IgD-negative memory B cell (primary cell): ENCODE measurements around the gene LRRC4C. TPM values are rescaled to one million over a fixed set of nuclear protein-coding genes. Genes with fewer than 3 reads are reported as not detected.

ENCODE experiments used
- H3K27ac Mint-ChIP-seq, 3 donors: one replicate each; pipeline ENCODE4 v1.8.0; 2020 to 2022; ENCODE audit warnings: mild to moderate bottlenecking in 3 of 3, mixed read lengths in 3 of 3, moderate library complexity in 1 of 3
- H3K27me3 Mint-ChIP-seq: one replicate; pipeline ENCODE4 v1.8.0; 2021; ENCODE audit warnings: mixed read lengths
- H3K36me3 Mint-ChIP-seq: one replicate; pipeline ENCODE4 v1.8.0; 2020; ENCODE audit warnings: mild to moderate bottlenecking, mixed read lengths
- H3K4me1 Mint-ChIP-seq, 3 donors: one replicate each; pipeline ENCODE4 v1.8.0; 2020 to 2022; ENCODE audit warnings: mixed read lengths in 3 of 3, mild to moderate bottlenecking in 1 of 3
- H3K4me3 Mint-ChIP-seq, 4 donors: one replicate each; pipeline ENCODE4 v1.8.0; 2020 to 2022; ENCODE audit warnings: mild to moderate bottlenecking in 4 of 4, mixed read lengths in 4 of 4, moderate library complexity in 3 of 4
- H3K9me3 Mint-ChIP-seq, 3 donors: one replicate each; pipeline ENCODE4 v1.8.0; 2020 to 2021; ENCODE audit warnings: mixed read lengths in 3 of 3, mild to moderate bottlenecking in 1 of 3
- polyA plus RNA-seq: library from polyadenylated mRNA; unstranded; fragments of 300-500 nt; fragmentation: Illumina TruSeq; gene quantifications from one replicate; pipeline ENCODE4 v1.2.3, GENCODE V29; 2021

LRRC4C gene
- polyA plus RNA-seq, 1 donor from 2014 or later: not detected

DNA sequence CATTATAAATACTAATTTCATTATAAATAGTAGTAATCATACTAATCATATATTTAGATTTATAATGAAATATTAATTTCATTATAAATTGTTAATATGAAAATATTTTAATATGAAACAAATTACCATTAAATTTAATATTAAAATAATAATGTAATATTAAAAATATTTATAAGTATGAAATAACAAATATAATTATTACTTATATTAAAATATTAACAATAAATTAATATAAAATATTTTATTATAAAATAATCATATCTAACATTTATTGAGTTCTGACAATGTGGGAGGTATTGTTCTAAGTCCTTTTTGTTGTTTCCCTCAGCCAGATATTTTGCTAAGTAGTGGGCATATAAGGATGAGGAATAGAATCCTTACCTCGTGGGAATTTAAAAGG is 1341.4 kb downstream of the LRRC4C start:
- Mint-ChIP-seq H3K27ac (no peak overlapping the region), H3K4me3 (no peak overlapping the region), H3K27me3 (no peaks in the 10 kb centered on the region), H3K4me1 (peaks cover 0 to 2% (median 0%) of the 10 kb centered on the region in 3 donors), H3K36me3 (no peaks in the 10 kb centered on the region), H3K9me3 (peaks cover 2 to 5% (median 3%) of the 10 kb centered on the region in 3 donors)

DNA sequence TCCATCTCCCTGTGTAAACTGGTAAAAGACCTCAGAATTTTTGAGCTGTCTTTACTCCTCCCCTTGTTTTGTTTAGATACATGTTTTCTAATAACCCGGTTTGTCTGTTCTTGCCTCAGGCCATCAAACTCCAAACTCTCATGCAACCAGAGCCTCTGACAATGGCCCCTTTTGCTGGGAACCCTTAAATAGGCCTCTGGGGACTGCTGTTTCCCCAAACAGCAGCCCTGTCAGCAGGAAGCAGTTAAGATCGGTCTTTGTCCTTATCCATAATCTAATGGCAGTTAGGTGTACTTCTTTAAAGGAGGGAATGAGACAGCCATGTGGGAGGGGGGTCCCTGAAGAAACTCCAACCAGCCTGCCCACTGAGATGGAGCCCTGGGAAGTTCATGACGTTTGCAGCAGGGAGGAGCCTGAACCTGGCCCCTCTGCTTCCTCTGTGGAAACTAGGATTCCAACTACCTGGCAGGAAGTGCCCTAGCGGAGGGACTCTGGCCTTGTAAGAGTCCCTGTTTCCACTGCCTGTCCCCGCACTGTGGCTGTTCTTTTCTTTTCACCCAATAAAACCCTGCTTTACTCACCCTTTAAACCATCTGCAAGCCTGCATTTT is 1354.4 kb downstream of the LRRC4C start:
- no peaks in the 10 kb centered on the region for H3K27me3 Mint-ChIP-seq
- no peaks in the 10 kb centered on the region for H3K4me1 Mint-ChIP-seq
- H3K4me3 Mint-ChIP-seq: no peak overlapping the region
- H3K27ac Mint-ChIP-seq: no peak overlapping the region
- H3K36me3 Mint-ChIP-seq: no peaks in the 10 kb centered on the region
- H3K9me3 Mint-ChIP-seq: peaks cover 4 to 22% (median 5%) of the 10 kb centered on the region in 3 donors

DNA sequence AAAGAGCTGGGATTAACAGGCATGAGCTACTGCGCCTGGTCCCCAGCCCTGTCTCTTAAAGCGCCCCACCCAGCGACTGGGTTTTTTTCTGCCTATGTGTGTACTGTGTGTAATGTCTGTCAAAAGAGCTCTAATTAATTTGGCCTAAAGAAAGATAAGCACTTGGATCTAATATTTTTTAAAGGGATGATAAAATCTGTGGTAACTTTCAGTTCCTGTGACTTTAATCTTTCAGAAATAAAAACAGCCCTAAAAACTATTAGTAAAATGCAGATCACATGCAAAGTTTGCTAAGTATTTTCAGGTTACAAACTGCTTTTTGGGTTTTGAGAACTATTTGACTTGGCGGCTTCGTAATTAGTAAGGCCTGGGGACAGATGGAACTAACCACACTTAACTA is 1358.7 kb downstream of the LRRC4C start:
- Mint-ChIP-seq H3K4me3 (no peak overlapping the region), H3K27me3 (no peaks in the 10 kb centered on the region), H3K36me3 (no peaks in the 10 kb centered on the region), H3K4me1 (no peaks in the 10 kb centered on the region), H3K27ac (no peak overlapping the region), H3K9me3 (peaks cover 0 to 17% (median 3%) of the 10 kb centered on the region in 3 donors)

DNA sequence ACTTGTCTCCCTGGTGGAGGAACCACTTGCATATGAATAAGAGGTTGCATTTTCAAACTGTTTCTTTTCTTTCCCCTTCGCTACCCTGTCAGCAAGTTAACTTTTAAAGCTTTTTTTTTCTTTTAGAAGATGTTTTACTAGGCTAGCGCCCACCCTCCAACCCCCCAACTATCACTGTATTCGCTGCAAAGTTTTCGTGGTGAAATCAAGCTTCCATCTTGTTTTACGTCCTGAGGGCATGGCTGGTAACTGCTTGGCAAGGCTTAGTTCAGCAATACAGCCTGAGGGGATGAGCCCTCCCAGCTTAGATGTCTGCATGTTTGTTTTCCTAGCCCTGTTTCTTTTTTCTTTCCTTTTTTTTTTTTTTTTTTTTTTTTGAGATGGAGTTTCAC is 1359.3 kb downstream of the LRRC4C start:
- Mint-ChIP-seq H3K4me3 (no peak overlapping the region), H3K27ac (no peak overlapping the region), H3K36me3 (no peaks in the 10 kb centered on the region), H3K9me3 (peaks cover 0 to 12% (median 3%) of the 10 kb centered on the region in 3 donors), H3K4me1 (no peaks in the 10 kb centered on the region), H3K27me3 (no peaks in the 10 kb centered on the region)

DNA sequence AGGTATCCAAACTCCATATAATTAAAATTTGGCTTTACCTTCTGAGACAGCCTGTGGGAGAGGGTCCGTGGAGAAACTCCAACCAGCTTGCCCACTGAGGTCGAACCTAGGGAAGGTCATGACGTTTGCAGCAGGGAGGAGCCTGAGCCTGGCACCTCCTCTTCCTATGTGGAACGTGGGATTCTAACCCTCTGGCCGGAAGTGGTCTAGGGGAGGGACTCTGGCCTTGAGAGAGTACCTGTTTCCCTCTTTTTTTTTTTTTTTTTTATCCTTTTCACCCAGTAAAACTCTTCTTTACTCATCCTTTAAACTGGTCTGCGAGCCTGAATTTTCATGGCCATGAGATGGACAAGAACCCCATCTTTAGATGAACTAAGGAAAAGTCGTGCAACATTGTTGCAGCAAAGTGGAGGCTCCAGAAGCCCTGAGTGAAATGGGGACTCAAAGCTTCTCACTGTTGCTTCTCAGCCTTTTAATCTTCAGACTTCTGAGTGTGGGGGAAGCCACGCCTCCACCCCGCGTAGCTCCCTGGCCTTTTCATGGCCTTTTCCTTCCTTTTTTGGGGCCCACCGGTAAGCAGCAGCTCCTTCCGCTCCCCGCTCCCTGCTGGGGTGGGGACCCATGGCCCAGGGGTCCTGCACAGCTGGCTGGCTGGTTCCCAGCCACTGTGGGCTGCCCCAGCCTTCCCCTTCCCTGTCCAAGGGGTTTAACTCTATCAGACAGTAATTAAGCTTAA is 1359.9 kb downstream of the LRRC4C start:
- Mint-ChIP-seq H3K9me3 (peaks cover 0 to 12% (median 2%) of the 10 kb centered on the region in 3 donors), H3K4me1 (no peaks in the 10 kb centered on the region), H3K27ac (no peak overlapping the region), H3K36me3 (no peaks in the 10 kb centered on the region), H3K4me3 (no peak overlapping the region), H3K27me3 (no peaks in the 10 kb centered on the region)

DNA sequence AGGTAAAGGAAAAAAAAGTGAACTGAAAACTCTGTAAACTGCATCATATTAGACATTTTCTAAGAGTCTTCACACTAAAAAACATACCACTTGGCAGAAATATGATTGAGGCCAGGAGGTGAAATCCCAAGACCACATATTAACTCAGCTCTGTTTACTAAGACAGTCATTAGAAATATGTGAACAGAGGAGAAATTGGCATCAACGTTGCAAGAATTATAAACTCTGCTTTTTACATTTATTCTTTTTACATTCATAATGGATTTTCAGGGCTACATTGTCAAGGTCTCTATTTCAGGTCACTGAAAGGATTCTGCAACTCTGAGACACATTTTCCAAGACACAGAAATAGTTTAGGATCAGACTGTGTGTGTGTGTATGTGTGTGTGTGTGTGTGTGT is 1364.0 kb downstream of the LRRC4C start:
- Mint-ChIP-seq H3K4me3 (no peak overlapping the region), H3K27me3 (no peaks in the 10 kb centered on the region), H3K36me3 (no peaks in the 10 kb centered on the region), H3K9me3 (peaks cover 0 to 3% (median 0%) of the 10 kb centered on the region in 3 donors), H3K4me1 (no peaks in the 10 kb centered on the region), H3K27ac (no peak overlapping the region)

DNA sequence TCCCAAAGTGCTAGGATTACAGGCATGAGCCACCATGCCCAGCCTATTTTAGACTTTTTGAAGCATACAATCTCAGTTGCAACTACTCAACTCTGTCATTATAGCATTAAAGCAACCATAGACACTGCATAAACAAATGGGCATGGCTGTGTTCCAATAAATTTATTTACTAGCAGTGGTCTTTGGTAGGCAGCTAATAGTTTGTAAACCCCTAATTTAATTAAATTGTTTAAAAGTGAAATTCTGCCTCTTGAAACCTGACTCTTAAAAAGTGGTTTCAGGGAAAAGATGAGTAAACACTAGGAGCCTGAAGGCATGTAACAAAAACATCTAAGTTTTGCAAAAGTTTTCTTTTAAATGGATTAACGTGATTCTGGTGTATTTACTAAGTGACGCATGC is 1364.5 kb downstream of the LRRC4C start:
- Mint-ChIP-seq H3K36me3 (no peaks in the 10 kb centered on the region), H3K9me3 (peaks cover 0 to 3% (median 0%) of the 10 kb centered on the region in 3 donors), H3K4me3 (no peak overlapping the region), H3K27ac (no peak overlapping the region), H3K27me3 (no peaks in the 10 kb centered on the region), H3K4me1 (no peaks in the 10 kb centered on the region)

DNA sequence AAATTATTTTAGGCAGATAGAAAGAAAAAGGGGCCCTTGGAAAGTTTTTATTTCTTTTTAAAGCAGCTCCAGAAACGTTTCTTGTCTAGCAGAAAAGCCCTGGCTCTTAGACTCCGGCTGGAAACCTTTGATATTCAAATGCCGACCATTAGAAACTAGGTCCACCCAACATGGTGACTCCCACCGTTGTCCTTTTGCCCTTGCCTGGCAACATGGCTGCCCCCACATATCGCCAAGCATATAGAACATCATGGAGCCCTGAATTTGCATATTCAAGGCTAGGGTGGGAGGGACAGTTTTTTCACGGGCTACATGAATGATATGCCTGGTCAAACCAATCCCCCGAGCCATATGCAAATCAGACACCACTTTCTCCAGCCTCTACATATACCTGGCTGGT is 1379.0 kb downstream of the LRRC4C start:
- Mint-ChIP-seq H3K36me3 (peaks cover 1% of the 10 kb centered on the region), H3K4me3 (no peak overlapping the region), H3K27me3 (no peaks in the 10 kb centered on the region), H3K9me3 (peaks cover 0 to 20% (median 8%) of the 10 kb centered on the region in 3 donors), H3K27ac (no peak overlapping the region), H3K4me1 (no peaks in the 10 kb centered on the region)
